NT2/D1 (cell line): ENCODE data around the gene RND3.

ENCODE experiments used
- SUZ12 ChIP-seq: IDR thresholded peaks from 2 replicates; pipeline ENCODE4 v1.6.1; 2011; ENCODE audit not compliant: insufficient read length, insufficient read depth; ENCODE audit errors: extremely low read depth
- YY1 ChIP-seq: IDR thresholded peaks from 2 replicates; pipeline ENCODE4 v1.6.1; 2011; ENCODE audit not compliant: insufficient read length, insufficient read depth
- ZNF274 ChIP-seq: IDR thresholded peaks from 2 replicates; pipeline ENCODE4 v1.6.1; 2011; ENCODE audit warnings: mild to moderate bottlenecking, low read depth, low read length

DNA sequence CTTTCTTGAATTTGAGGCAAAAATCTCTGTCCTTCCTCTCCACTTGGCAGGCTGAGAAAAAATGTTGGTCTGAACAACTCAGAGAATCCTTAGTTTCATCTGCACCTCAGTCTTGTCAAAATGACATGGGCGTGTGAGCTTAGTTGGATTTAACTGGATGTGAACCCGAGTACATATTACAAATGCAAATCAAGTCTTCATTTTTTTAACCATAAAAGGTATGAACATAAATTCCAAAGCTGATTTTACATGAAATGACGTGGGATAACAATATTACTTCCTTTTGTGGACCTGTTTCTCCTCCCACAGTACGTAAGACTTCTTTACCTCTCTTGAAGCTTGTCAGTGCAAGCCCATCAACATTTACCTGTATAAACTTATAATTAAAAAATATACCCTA, 32.6 kb upstream of the RND3 start:
- TF ChIP-seq YY1 (no peak), SUZ12 (no peak), ZNF274 (no peak)
